GM19463 (cell line): Measurements from ENCODE around the gene C22orf23.
"Not testable (repeated sequence)": the region's sequence is repeated elsewhere in the genome, so short reads cannot be mapped to it uniquely, and the experiment has no call there.

ENCODE experiments used
- ATAC-seq: cut with Tn5 transposase; IDR thresholded peaks from one replicate; pipeline ENCODE4 v1.9.1; 2021; ENCODE audit warnings: mild to moderate bottlenecking, moderate library complexity; ENCODE audit not compliant: unreplicated experiment

C22orf23 gene

DNA sequence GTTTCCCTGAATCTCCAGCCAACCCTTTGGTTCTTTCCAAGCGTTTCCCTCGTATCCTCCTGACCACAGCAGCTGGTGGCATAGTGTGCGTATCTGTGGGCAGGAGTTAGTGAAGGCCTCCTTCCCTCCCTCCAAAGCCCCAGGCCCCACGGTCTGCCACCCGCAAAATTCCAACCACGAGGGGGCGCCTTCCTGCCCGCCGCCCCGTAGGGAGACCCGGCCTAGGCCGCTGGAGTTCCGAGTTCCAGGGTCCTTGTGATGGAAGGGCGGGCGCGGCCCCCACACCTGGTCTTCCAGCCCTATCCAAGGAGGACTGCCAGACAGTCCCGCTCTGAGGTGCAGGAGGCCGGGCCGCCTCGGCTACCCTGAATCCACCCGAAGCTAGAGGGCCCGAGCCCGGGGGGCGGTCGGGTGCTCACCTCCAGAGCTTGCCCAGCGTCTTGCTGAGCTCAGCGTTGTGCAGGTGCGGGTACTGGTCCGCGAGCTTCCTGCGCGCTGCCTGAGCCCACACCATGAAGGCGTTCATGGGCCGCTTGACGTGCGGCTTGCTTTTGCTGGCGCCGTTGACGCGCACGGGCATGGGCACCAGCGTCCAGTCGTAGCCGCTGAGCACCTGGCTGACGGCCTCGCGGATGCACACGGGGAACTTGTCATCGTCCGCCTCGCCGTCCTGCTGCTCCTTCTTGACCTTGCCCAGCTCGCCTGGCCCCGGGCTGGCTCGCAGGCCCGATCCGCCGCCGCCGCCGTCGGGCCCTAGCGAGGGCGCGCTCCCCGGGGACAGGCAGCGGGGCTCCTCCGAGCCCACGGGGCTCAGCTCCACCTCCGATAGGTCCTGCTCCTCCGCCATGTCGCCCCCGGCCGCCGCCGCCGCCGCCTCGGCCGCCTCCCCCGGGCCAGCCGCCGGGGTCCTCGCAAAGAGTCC, 29.8 kb upstream of the C22orf23 start:
- ATAC-seq = no peak

DNA sequence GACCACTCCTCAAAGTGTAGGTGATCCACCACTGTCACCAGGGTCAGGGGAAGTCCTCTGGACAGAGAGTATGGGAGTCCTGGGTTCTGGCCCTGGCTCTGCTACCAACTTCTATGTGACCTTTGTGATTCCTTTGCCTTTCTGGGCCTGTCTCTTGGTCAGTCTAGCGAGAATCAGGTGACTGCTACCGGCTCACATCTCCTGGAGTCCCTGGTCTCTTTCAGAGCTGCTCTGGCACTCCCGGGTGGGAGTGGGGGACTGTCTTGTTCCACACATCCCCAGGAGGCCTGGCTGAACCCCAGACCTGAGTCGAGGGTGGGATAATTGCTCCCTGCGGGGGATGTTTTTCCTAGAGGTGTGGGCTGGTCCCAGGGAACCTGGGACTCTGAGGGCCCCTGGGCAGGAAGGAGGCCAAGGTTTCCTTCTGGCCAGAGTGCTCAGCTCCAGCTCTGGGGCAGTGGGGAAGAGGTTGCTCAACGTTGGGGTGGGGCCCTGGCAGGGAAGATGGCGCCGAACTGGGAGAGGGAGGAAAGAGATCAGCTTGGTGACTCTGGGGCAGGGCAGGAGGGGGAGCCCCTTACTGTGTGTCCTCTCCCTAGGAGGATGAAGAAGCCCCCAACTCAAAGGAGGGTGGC, 28.9 kb upstream of the C22orf23 start:
- ATAC-seq = no peak

DNA sequence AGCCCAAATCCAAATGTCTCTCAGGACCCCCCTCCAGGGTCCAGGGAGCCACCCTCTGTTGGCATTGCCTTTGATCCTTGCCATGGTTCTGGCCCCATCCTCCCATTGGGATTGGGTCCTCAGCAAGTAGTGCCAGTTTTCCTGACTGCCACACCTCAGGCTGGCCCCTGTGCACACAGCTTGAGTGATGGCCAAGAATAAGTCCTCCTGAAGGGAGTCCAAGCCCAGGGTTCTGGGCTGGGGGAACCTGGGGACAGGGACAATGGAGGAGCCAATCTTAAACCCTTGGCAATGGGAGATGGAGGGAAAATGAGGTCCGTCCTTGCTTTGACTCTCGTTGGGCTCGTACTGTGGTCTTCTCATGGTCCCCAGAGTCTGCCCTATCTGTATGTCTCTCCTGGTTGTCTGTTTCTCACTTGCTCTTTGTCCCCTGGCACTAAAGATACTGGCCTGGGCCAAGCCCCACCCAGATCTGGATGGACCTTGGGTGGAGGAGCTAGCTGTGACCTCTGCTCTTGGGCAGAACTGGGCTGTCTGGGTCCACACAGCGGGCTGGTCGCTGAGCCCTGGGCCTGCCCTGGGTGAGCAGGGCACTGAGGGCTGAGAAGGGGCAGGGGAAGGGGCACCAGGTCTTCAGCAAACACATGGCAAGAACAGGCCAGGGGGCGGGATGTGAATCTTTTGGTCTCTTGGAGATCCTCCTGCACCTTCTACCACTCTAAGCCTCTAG, 28.0 kb upstream of the C22orf23 start:
- no peak for ATAC-seq

DNA sequence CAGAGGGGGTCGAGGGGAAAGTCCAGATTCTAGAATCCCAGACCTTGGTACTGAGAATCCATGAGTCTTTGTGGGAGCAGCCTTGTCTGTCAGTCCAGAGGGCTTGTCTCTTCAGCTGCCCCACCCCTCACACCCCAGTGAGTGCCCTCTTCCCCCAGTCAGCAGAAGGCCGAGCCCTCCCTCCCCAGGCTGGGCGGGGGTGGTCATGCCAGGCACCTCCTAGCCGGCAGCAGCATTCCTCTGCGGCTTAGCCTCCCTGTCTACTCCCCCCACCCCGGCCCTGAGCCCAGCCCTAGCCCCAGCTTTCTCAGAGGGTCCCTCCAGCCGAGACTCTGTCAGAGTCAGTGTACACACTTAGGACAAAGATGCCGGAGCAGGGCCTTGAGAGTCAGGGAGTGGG, 26.4 kb upstream of the C22orf23 start:
- no peak for ATAC-seq

DNA sequence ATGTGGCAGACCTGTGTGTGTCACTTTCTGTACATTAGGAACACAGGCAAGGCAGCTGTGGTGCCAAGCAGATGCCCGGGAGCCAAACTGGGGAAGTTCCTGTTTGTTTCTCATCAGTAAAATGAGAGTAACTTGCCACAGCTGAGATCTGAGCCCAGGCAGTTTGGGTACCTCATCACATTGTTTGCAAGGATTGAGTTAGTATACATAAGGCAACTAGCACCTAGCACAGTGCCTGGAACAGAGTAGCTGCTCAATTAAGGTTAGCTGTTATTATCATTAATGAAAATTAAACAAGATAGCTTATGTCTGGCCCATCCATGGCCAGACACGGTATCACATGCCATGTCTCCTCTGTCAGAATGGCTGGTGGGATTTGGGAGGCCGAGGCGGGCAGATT, 23.1 kb upstream of the C22orf23 start:
- no peak for ATAC-seq

DNA sequence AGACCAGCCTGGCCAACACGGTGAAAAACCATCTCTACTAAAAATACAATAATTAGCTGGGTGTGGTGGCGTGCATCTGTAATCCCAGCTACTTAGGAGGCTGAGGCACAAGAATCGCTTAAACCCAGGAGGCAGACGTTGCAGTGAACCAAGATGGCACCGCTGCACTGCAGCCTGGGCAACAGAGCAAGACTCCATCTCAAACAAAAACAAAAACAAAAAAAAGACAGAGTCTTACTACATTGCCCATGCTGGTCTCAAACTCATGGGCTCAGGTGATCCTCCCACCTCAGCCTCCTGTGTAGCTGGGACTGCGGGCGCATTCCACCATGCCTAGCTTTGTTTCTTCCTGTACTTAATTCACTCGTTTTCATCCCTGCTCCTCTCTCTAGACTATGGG, 22.6 kb upstream of the C22orf23 start:
- ATAC-seq = not testable (repeated sequence)

DNA sequence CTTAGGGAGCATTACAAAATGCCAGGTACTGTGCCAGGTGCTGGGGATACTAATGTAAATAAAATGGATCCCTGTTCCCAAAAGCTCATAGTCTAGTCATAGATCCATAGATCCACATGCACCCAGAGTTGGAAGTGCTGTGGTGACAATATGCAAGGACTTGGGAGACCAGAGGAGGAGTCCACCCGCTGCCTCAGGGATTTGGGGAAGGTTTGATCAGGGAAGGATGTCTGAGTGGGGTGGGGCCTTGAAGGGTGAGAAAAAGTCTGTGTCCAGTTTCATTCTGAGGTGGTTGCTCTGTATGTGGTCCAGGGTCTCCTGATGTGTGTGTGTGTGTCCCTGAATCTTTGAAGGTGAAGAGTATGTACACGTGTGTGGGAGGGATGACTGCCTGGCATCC, 21.8 kb upstream of the C22orf23 start:
- no peak for ATAC-seq

DNA sequence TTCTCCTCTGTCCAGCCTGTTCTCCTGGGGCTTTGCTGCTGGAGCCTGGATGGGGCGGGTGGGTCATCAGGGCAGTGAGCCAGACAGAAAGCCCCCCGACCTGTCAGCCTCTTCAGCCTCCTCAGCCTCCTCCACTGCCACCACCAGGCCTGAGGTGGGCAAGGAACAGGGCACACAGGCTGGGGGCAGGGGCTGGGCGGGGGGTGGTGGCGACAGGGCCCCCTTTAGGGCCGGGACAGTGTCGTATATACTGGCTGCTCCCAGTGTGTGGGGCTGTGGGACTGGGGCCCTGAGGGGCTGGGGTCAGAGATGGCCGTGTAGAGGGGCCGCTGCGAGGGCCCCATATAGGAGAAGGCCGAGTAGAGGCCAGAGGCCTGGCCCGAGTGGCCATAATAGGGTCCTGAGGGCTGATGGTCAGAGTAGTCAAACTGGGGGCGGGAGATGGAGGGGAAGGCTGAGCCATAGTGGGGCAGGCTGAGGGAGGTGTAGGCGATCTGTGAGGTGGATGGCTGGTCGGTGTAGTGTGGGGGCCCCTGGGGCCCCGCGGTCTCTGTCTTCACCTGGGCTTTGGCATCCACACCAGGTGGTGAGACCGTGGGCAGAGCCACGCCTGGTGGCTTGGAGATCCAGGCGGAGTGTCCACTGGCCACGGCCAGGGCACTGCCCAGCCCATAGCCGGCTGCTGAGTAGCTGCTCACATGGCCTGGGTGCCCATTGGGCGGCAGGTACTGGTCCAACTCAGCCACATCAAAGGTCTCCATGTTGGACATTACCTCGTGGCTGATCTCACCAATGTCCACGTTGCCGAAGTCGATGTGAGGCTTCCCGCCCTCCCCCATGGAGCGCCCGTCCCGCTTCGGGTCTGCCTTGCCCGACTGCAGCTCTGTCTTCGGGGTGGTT, 20.1 kb upstream of the C22orf23 start:
- ATAC-seq = no peak

DNA sequence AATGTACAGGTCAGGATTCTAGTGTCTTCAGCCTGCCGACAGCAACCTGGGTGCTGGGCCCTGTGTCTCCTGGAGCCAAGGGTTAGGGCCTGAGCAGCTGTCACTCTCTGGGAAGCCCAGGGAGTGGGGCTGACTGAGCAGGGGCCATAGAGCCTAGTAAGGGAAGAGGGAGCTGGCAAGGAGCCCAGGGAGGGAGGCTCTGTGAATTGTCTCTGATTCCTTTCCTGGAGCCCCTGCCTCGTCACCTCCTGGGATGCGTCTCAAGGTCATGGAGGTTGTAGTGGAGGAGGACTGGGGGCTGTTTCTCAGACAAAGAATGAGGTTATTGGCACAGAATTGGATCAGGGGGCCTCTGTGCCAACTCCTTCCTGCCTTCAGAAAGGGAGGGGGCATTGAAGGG, 19.1 kb upstream of the C22orf23 start:
- no peak for ATAC-seq

DNA sequence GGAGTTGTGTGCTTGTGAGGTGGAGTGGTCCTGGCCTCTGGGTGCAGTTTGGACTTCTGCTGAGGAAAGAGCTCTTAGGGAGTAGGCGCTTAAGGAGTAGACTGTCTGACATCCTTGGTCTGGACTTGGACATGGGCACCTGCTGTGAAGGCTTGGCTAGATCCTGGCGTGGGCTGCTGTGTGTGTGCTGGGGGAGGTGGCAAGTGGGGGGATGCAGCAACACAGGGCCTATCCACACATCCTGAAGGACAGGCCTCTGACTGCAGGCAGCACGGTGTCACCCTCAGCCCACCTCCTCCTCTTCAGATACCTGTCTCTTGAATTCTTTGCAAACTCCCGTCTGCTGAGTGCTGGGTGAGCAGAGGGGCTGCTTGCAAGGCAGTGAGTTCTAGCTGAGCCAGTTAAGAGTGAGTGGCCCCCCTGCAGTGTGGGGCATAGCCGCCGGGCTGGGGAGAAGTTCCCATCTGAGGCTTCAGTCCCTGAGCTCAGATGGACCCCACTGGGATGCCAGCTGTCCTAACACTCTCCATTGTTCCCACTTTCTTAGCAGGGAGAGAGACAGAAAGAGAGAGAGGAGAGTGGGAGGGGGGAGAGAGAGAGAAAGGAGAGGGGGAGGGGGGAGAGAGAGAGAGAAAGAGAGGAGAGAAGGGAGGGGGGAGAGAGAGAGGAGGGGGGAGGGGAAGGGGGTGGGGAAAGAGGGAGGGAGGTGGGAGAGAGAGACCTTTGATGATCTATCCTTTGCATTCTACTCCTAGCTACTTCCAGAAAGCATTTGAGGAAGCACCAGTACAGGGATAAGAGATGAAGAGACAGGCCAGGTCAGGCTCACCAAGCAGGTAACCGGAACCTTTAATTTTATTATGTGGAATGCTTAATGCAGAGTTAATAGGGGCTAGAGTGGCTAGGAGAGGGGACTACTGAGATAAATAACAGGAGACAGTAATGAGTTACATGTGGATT, 18.4 kb upstream of the C22orf23 start:
- ATAC-seq = no peak

DNA sequence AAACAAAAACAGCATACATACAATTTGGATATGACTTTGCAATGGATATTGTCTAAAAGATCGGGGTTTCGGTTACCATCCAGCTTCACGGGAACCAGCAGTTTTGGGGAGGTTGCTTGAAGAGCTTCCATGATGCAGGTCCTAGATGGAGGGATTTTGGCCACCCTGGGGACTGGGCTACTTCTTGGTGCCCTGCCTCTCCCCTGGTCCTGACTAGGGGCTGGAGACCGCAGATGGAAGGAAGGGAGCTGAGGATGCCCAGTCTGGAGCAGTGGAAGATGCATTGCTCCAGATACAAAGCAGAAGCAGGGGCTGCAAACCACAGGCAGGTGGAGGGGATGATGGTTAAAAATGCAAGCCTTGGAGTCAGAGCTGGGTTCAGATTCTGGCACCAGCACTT, 17.5 kb upstream of the C22orf23 start:
- ATAC-seq = no peak

DNA sequence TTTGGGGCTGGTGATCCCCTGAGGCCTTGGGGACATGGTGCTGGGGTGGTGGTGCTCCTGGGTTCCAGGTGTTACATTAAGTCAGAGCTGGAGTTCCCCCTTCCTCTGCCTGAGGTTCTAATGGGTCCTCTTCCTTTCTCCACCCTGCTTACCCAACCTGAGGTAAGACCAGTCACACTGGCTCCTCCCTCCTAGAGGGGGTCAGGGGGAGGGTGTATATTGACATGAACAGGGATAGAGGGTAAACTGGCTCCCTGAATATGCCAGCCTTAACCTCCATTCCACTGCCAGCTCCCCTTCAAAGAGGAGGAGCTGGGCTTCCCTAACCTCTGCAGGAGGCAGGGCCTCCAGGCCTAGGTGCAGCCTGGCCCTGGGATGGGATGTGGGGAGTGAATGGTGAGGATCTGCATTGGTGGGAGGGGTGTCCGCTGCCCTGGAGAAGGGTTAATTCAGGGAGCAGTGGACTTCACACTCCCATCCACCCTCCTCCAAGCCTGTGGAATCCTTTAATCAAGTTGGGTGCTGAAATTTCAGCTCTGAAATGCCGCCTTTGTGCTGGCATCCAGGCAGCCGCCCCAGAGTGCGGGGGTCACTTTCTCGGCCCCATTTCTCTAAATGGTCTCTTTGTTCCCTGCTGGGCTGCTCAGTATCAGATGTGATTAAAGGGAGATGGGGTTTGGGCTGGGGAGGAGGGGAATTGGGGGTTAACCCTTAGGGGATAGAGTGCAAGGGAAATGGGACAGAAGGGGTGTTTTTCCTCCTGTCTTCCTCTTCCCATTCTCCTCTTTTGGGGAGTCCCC, 15.3 kb upstream of the C22orf23 start:
- no peak for ATAC-seq

DNA sequence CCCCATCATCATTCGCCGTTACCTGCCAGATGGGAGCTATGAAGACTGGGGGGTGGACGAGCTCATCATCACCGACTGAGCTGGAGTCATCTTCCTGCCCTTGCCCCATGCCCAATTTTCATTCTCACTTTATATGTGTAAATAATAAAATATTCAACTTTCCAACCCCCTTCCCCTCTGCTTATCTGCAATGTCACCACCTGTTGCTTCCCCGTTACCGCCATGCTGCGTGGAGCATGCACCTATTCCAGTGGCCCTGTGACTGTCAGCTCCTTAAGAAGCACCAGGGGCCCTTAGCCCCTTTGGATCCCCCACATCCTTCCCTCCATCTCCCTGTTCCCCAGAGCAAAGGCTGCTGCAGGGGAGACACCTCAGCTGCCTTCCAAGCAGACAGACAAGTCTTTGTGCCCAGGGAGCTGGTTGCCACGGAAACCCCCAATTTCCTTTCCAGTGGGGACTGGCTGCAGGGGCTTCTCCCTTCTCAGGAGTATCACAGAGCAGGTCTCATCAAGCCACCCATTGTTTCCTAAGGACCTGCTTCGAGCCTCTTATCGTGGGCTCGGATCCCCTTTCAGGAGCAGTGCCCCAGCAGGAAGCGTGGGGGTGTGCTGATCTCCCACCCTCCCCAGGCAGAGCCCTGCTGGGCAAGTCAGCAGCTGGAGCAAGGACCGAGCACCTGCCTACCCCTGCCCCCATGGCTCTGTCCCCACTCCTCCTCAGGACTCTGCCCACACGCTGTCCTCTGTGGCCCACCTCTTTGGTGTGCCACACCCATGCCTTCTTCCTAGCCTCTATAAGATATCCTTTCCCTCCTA, 14.4 kb upstream of the C22orf23 start:
- no peak for ATAC-seq

DNA sequence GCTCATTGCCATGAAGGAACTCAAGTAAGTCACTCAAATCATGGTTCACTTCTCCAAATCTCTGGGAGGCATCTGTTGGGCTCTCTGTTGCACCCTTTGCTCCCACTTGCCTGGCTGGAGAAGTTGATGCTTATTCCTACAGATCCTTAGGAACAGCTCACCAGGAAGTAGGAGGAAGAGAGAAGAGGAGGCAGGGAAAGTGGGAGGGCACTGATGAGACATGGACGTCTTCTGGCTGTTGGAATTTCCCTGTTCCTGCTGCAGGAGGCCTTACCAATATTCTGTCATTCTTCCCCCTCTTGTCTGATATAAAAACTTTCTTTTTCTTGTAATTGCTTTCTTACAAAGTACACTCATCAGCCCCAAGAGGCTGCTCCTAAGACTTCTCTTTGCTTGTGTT, 13.7 kb upstream of the C22orf23 start:
- ATAC-seq = no peak

DNA sequence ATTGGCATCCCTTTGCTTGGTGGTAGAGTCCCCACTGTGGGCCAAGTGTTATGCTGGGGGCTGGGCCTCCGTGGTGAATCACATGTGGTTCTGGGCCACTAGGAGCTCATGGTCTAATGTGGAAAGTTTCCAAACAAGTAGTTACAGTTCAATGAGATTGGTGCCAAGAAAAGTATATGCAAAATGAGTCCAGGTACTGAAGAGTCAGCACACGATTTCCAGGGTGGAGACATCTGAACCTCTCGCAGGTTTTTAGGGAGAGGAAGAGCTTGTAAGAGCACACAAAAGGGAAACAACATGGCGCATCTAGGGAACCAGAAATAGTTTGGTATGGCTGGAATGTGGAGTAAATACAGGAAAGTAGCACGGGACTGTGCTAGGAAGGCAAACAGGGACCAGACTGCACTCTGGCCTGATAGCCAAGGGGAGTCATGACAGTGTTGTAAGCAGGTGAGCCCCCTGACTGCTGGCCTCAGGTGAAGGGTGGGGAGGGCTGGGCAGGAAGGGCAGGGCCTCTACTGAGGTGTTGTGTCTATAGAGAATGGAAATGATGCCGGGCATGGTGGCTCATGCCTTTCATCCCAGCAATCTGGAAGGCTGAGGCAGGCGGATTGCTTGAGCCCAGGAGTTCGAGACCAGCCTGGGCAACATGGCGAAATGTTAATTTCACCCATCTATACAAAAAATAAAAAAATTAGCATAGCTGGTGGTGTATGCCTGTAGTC, 12.7 kb upstream of the C22orf23 start:
- no peak for ATAC-seq

DNA sequence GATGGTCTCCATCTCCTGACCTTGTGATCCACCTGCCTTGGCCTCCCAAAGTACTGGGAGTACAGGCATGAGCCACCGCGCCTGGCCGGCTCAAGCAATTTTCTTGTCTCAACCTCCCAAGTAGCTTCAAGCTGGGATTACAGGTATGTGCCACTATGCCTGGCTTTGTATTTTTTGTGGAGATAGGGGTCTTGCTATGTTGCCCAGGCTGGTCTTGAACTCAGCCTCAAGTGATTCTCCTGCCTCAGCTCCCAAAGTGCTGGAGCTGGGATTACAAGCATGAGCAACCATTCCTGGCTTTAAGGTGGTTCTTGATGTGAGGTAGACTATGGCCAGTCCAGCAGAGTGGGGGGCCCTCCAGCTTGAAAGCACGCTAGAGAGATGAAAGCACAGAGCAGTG, 7.7 kb upstream of the C22orf23 start:
- no peak for ATAC-seq

DNA sequence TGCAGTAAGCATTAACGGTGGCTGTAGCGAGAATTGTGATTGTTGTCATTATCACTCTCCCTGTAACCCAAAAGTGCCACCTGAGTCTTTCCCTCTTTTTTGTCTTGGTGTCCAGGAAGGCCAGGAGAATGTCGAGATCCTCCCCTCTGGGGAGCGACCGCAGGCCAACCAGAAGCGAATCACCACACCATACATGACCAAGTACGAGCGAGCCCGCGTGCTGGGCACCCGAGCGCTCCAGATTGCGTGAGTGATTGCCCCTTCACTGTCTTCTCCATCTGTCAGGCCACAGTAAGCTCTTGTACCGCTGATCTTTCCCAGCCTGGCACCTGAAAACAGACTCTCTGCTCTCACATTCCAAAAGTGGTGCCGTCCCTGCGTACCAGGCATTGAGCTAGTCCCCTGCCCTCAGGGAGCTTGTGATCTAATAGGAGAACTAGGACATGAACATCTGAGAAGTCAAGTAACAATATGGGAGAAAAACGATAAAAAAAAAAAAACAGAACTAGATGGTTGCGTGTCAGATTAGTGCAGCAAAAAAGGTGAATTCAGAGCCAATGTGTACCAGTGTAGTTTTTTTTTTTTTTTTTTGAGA, 5.9 kb upstream of the C22orf23 start:
- no peak for ATAC-seq
